Caco-2 (cell line): ENCODE results near the gene PIGB. TPM values are rescaled to one million over a fixed set of nuclear protein-coding genes. Genes with fewer than 3 reads are reported as not detected.

Source experiments
- BruUV-seq: library from RNA; stranded (reverse); fragments of 400-500 nt; replicated peaks from 2 replicates; lab custom pipeline; 2021; lab: Mats Ljungman, UMichigan
- CTCF ChIA-PET: fragments of 300-600 bp; sonication (Branson Sonifier 250); formaldehyde crosslinking; loops from one replicate; lab custom pipeline; 2022; ENCODE audit warnings: antibody characterized with exemption; lab: Charles Lee
- POLR2A ChIA-PET: fragments of 300-600 bp; sonication (Branson Sonifier 250); formaldehyde crosslinking; loops from one replicate; lab custom pipeline; 2022; ENCODE audit warnings: antibody characterized with exemption; lab: Charles Lee
- DNase-seq, 2 experiments: peaks; one replicate each; pipeline versions ENCODE4 v3.0.0 to v3.0.0-alpha.2; 2020 to 2022
- H3K27me3 ChIP-seq: replicated peaks from 2 replicates; pipeline ENCODE4 v1.6.0; 2011; ENCODE audit warnings: low read length; ENCODE audit not compliant: control insufficient read depth, insufficient read depth
- H3K36me3 ChIP-seq: 2 replicates; pipeline ENCODE4 v1.5.1; 2011; ENCODE audit warnings: low read length; ENCODE audit not compliant: control insufficient read depth, insufficient read depth
- H3K4me1 ChIP-seq: fragments of 250-450 bp; sonication (Bioruptor Pico); 2 replicates; pipeline ENCODE4 v1.5.1; 2020; ENCODE audit warnings: mild to moderate bottlenecking
- H3K4me3 ChIP-seq: 2 replicates; pipeline ENCODE4 v1.5.1; 2011; ENCODE audit warnings: low read depth, mild to moderate bottlenecking, control low read depth, low read length
- H3K9me3 ChIP-seq: fragments of 250-450 bp; sonication (Bioruptor Pico); 2 replicates; pipeline ENCODE4 v1.5.1; 2020; ENCODE audit warnings: mild to moderate bottlenecking, moderate library complexity
- H3K27ac Mint-ChIP-seq: one replicate; pipeline ENCODE4 v1.8.0; 2022; ENCODE audit warnings: mixed read lengths; ENCODE audit not compliant: unreplicated experiment
- H3K27me3 Mint-ChIP-seq: one replicate; pipeline ENCODE4 v1.8.0; 2022; ENCODE audit warnings: mixed read lengths; ENCODE audit not compliant: insufficient read depth, unreplicated experiment
- H3K36me3 Mint-ChIP-seq: one replicate; pipeline ENCODE4 v1.8.0; 2022; ENCODE audit warnings: mild to moderate bottlenecking, mixed read lengths; ENCODE audit not compliant: insufficient read depth, unreplicated experiment
- H3K4me1 Mint-ChIP-seq: one replicate; pipeline ENCODE4 v1.8.0; 2022; ENCODE audit warnings: low read depth, mixed read lengths; ENCODE audit not compliant: unreplicated experiment
- H3K4me3 Mint-ChIP-seq: one replicate; pipeline ENCODE4 v1.8.0; 2022; ENCODE audit warnings: mild to moderate bottlenecking, moderate library complexity, mixed read lengths; ENCODE audit not compliant: unreplicated experiment
- H3K9me3 Mint-ChIP-seq: one replicate; pipeline ENCODE4 v1.8.0; 2022; ENCODE audit warnings: mixed read lengths; ENCODE audit not compliant: unreplicated experiment
- CTCF ChIP-seq, 2 experiments: fragments of 200-600 bp in 1 of 2; IDR thresholded peaks; 1 replicate in 1 of 2; 2 replicates in 1 of 2; pipeline versions ENCODE4 v1.5.1 to v1.8.0; 2011 to 2022; ENCODE audit warnings: antibody characterized with exemption in 1 of 2, control low read depth in 1 of 2, inconsistent platforms in 1 of 2, low read depth in 1 of 2, low read length in 1 of 2, mild to moderate bottlenecking in 1 of 2, moderate library complexity in 1 of 2; ENCODE audit not compliant: insufficient read depth in 1 of 2, severe bottlenecking in 1 of 2, unreplicated experiment in 1 of 2
- intact Hi-C: fragments of 100-400 bp; cut with micrococcal nuclease; formaldehyde crosslinking; loops from one replicate; pipeline ENCODE4 v1.10.0; 2022; ENCODE audit not compliant: unreplicated experiment
- total RNA-seq: library from RNA; stranded (reverse); gene quantifications from 2 replicates; pipeline ENCODE4 v1.2.3, GENCODE V29; 2022

PIGB gene
- total RNA-seq, 1 experiment from 2014 or later: 15.5 TPM

GRCh38 chr15:55353025-55353424 lies 34.0 kb downstream of the PIGB start:
- no peaks in the 10 kb centered on the region for H3K27me3 Mint-ChIP-seq
- no peaks in the 10 kb centered on the region for H3K27me3 ChIP-seq
- ChIA-PET POLR2A (no interaction called here), CTCF (no interaction called here)
- no peak overlapping the region for H3K4me3 Mint-ChIP-seq
- H3K36me3 ChIP-seq: no peaks in the 10 kb centered on the region
- H3K4me3 ChIP-seq: no peak overlapping the region
- peaks cover 15% of the 10 kb centered on the region for H3K4me1 Mint-ChIP-seq
- no TSS peak for BruUV-seq
- no peaks in the 10 kb centered on the region for H3K9me3 Mint-ChIP-seq
- DNase-seq: no peak
- no peak for TF ChIP-seq CTCF (IDR thresholded peaks at IDR 0.05; ENCODE audit: insufficient read depth in 1 of 2, low read depth in 1 of 2, low read length in 1 of 2, severe bottlenecking in 1 of 2, unreplicated experiment in 1 of 2)
- H3K27ac Mint-ChIP-seq: no peak overlapping the region
- intact Hi-C loops: no loop called here
- peaks cover 16% of the 10 kb centered on the region for H3K4me1 ChIP-seq
- peaks cover 8% of the 10 kb centered on the region for H3K36me3 Mint-ChIP-seq
- H3K9me3 ChIP-seq: no peaks in the 10 kb centered on the region

GRCh38 chr15:55356985-55357585 lies 38.1 kb downstream of the PIGB start:
- intact Hi-C loops: no loop called here
- DNase-seq: no peak
- TF ChIP-seq CTCF (IDR thresholded peaks at IDR 0.05; ENCODE audit: insufficient read depth in 1 of 2, low read depth in 1 of 2, low read length in 1 of 2, severe bottlenecking in 1 of 2, unreplicated experiment in 1 of 2): no peak
- H3K9me3 Mint-ChIP-seq: no peaks in the 10 kb centered on the region
- BruUV-seq: no TSS peak
- no peaks in the 10 kb centered on the region for H3K27me3 ChIP-seq
- H3K27me3 Mint-ChIP-seq: no peaks in the 10 kb centered on the region
- ChIA-PET POLR2A (no interaction called here), CTCF (no interaction called here)
- H3K4me1 ChIP-seq: peaks cover 50% of the 10 kb centered on the region
- peak overlapping the region; percentile 66 for H3K27ac Mint-ChIP-seq
- H3K9me3 ChIP-seq: no peaks in the 10 kb centered on the region
- H3K4me3 ChIP-seq: no peak overlapping the region
- no peak overlapping the region for H3K4me3 Mint-ChIP-seq
- no peaks in the 10 kb centered on the region for H3K36me3 ChIP-seq
- H3K36me3 Mint-ChIP-seq: peaks cover 20% of the 10 kb centered on the region
- H3K4me1 Mint-ChIP-seq: peaks cover 40% of the 10 kb centered on the region

GRCh38 chr15:55357774-55358173 lies 38.8 kb downstream of the PIGB start:
- Histone ChIP-seq H3K4me1 (peaks cover 57% of the 10 kb centered on the region), H3K4me3 (no peak overlapping the region), H3K9me3 (no peaks in the 10 kb centered on the region), H3K36me3 (no peaks in the 10 kb centered on the region), H3K27me3 (no peaks in the 10 kb centered on the region)
- no peaks in the 10 kb centered on the region for H3K9me3 Mint-ChIP-seq
- DNase-seq: no peak
- no peak for TF ChIP-seq CTCF (IDR thresholded peaks at IDR 0.05; ENCODE audit: insufficient read depth in 1 of 2, low read depth in 1 of 2, low read length in 1 of 2, severe bottlenecking in 1 of 2, unreplicated experiment in 1 of 2)
- intact Hi-C loops: loop anchor here (2.0 kb wide), 1 partner anchor 51 kb away; the partner anchor contains the start of genes CCPG1 and PIERCE2
- no peak overlapping the region for H3K27ac Mint-ChIP-seq
- no peaks in the 10 kb centered on the region for H3K27me3 Mint-ChIP-seq
- peaks cover 20% of the 10 kb centered on the region for H3K36me3 Mint-ChIP-seq
- CTCF ChIA-PET: interaction anchor here (1.3 to 2.2 kb wide), 4 partner anchors 37 to 82 kb away, joined by 6 to 13 read pairs (median 6); partner anchors contain the start of genes CCPG1, PIERCE2, PIGB and PIGBOS1
- no peak overlapping the region for H3K4me3 Mint-ChIP-seq
- peaks cover 43% of the 10 kb centered on the region for H3K4me1 Mint-ChIP-seq
- BruUV-seq: no TSS peak
- POLR2A ChIA-PET: interaction anchor here (1.1 kb wide), 1 partner anchor 39 kb away, joined by 3 read pairs; the partner anchor contains the start of genes PIGB and PIGBOS1
